ENCODE measurements around the gene LRP5. TPM values are rescaled to one million over a fixed set of nuclear protein-coding genes. Genes with fewer than 3 reads are reported as not detected.

The LRP5 gene
- polyA plus RNA-seq, 5 donors: 44.5 to 82.3 (median 60.7) TPM

GRCh38 chr11:68498321-68498720, 185.9 kb downstream of the LRP5 start:
- DNase-seq: no peak

Other genes with a start within 250 kb of the LRP5 start
- 10 to 100 TPM; 75.9 to 99.7 (median 82.6) TPM for gene CHKA, start 191.2 kb upstream of the LRP5 start, polyA plus RNA-seq (ENCODE audit: insufficient read depth in 1 of 5, insufficient read length in 5 of 5, low replicate concordance in 1 of 5)
- gene KMT5B, start 99.3 kb upstream of the LRP5 start, polyA plus RNA-seq (ENCODE audit: insufficient read depth in 1 of 5, insufficient read length in 5 of 5, low replicate concordance in 1 of 5): 10 to 100 TPM; 61.0 to 94.6 (median 90.7) TPM
- gene C11orf24, start 40.6 kb upstream of the LRP5 start, polyA plus RNA-seq (ENCODE audit: insufficient read depth in 1 of 5, insufficient read length in 5 of 5, low replicate concordance in 1 of 5): 10 to 100 TPM; 17.8 to 30.5 (median 22.8) TPM
- 100 to 1,000 TPM in 4 of 5 donors, 10 to 100 TPM in 1; 84.1 to 123 (median 107) TPM for gene PPP6R3, start 148.2 kb downstream of the LRP5 start, polyA plus RNA-seq (ENCODE audit: insufficient read depth in 1 of 5, insufficient read length in 5 of 5, low replicate concordance in 1 of 5)